Measurements from ENCODE around the gene HELZ2.

Gene HELZ2

GRCh38 chr20:63574156-63574828 is at the start of gene HELZ2:
Gene HELZ2 (minus strand): TSS chr20:63574239. CDS start chr20:63572385, 1,854 bp downstream.
- H3K4me3 ChIP-seq (ENCODE audit: low read depth, low read length) = peak within 1 kb of the TSS; percentile 70
- 0 out of 2 replicates have a peak, but pooled peaks cover 3% of the 10 kb centered on the region for H3K4me1 ChIP-seq (ENCODE audit: control insufficient read depth, insufficient read depth, low read length)
- peaks cover 0 to 3% of the 10 kb centered on the region in 2 experiments; a peak in 1 of 3 replicates for H3K36me3 ChIP-seq (ENCODE audit: control insufficient read depth in 2 of 2, insufficient read depth in 1 of 2, low read length in 2 of 2)
- ChIA-PET CTCF (interaction anchor here (0.5 to 0.9 kb wide), 5 partner anchors 22 to 546 kb away, joined by 3 to 4 read pairs (median 4); no protein-coding TSS in a partner anchor), POLR2A (interaction anchor here (0.6 to 2.0 kb wide), 14 partner anchors 9 to 480 kb away, joined by 3 to 12 read pairs (median 4); partner anchors contain the start of genes GMEB2, PPDPF, PTK6 and RTEL1)
- H3K9me3 ChIP-seq (ENCODE audit: control insufficient read depth, insufficient read depth, low read depth, low read length) = no peaks in the 10 kb centered on the region
- peak within 1 kb of the TSS; percentile 37; the same call in 1 of the 2 replicates for H3K27ac ChIP-seq (ENCODE audit: extremely low read depth, low read depth, low read length)
- TF ChIP-seq ZNF596 (tag by site-specific recombination; IDR thresholded peaks at IDR 0.05) = no peak; the same call in 1 of the 2 replicates
- no peak for TF ChIP-seq ZNF785 (tag by site-specific recombination; IDR thresholded peaks at IDR 0.05)
- no peak for TF ChIP-seq ZBTB1 (tag by site-specific recombination; IDR thresholded peaks at IDR 0.05)
- no peak for TF ChIP-seq TCF7L2 (IDR thresholded peaks at IDR 0.05; ENCODE audit: borderline replicate concordance, low read depth, low read length)
- no peak for TF ChIP-seq ZBTB44 (tag by site-specific recombination; IDR thresholded peaks at IDR 0.05)
- TF ChIP-seq PATZ1 (tag by site-specific recombination; IDR thresholded peaks at IDR 0.05) = peak; percentile 87
- TF ChIP-seq OSR2 (tag by site-specific recombination; IDR thresholded peaks at IDR 0.05) = no peak
- no peak for TF ChIP-seq ZNF146 (tag by site-specific recombination; IDR thresholded peaks at IDR 0.05)
- TF ChIP-seq ZNF530 (tag by site-specific recombination; IDR thresholded peaks at IDR 0.05; ENCODE audit: low read depth) = no peak
- TF ChIP-seq, protein P1, sequence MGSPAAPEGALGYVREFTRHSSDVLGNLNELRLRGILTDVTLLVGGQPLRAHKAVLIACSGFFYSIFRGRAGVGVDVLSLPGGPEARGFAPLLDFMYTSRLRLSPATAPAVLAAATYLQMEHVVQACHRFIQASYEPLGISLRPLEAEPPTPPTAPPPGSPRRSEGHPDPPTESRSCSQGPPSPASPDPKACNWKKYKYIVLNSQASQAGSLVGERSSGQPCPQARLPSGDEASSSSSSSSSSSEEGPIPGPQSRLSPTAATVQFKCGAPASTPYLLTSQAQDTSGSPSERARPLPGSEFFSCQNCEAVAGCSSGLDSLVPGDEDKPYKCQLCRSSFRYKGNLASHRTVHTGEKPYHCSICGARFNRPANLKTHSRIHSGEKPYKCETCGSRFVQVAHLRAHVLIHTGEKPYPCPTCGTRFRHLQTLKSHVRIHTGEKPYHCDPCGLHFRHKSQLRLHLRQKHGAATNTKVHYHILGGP (tag by site-specific recombination; IDR thresholded peaks at IDR 0.05) = no peak
- peak; percentile 45 for TF ChIP-seq GLIS1 (tag by site-specific recombination; IDR thresholded peaks at IDR 0.05)
- no peak for TF ChIP-seq ZNF214 (tag by site-specific recombination; IDR thresholded peaks at IDR 0.05; ENCODE audit: borderline replicate concordance)
- TF ChIP-seq ZBTB8A (tag by site-specific recombination; IDR thresholded peaks at IDR 0.05) = peak; percentile 57
- no peak for TF ChIP-seq MEIS1 (CRISPR knock-in tag; IDR thresholded peaks at IDR 0.05; ENCODE audit: borderline replicate concordance)
- no peak for TF ChIP-seq ZBTB49 (tag by site-specific recombination; IDR thresholded peaks at IDR 0.05; ENCODE audit: low read depth)
- peak; percentile 55; the same call in 1 of the 2 replicates for TF ChIP-seq ZIC2 (tag by site-specific recombination; IDR thresholded peaks at IDR 0.05)
- TF ChIP-seq ZNF132 (tag by site-specific recombination; IDR thresholded peaks at IDR 0.05; ENCODE audit: borderline replicate concordance) = no peak
- TF ChIP-seq ZNF16 (tag by site-specific recombination; IDR thresholded peaks at IDR 0.05; ENCODE audit: low read depth) = no peak
- TF ChIP-seq ZNF843 (tag by site-specific recombination; IDR thresholded peaks at IDR 0.05) = no peak
- TF ChIP-seq KLF7 (tag by site-specific recombination; IDR thresholded peaks at IDR 0.05; ENCODE audit: borderline replicate concordance) = peak; percentile 74; the same call in 1 of the 2 replicates
- peak; percentile 98 for TF ChIP-seq ZNF777 (tag by site-specific recombination; IDR thresholded peaks at IDR 0.05; ENCODE audit: borderline replicate concordance)
- TF ChIP-seq ZNF248 (tag by site-specific recombination; IDR thresholded peaks at IDR 0.05) = no peak
- no peak for TF ChIP-seq ZNF529 (tag by site-specific recombination; IDR thresholded peaks at IDR 0.05; ENCODE audit: insufficient replicate concordance)
- no peak for TF ChIP-seq ZNF707 (tag by site-specific recombination; IDR thresholded peaks at IDR 0.05)
- no peak for TF ChIP-seq ZNF624 (tag by site-specific recombination; IDR thresholded peaks at IDR 0.05)
- no peak for TF ChIP-seq ZNF221 (tag by site-specific recombination; IDR thresholded peaks at IDR 0.05; ENCODE audit: borderline replicate concordance)
- TF ChIP-seq ZNF521 (tag by site-specific recombination; IDR thresholded peaks at IDR 0.05) = no peak
- TF ChIP-seq HOXC10 (CRISPR knock-in tag; IDR thresholded peaks at IDR 0.05) = no peak
- TF ChIP-seq, protein P2, sequence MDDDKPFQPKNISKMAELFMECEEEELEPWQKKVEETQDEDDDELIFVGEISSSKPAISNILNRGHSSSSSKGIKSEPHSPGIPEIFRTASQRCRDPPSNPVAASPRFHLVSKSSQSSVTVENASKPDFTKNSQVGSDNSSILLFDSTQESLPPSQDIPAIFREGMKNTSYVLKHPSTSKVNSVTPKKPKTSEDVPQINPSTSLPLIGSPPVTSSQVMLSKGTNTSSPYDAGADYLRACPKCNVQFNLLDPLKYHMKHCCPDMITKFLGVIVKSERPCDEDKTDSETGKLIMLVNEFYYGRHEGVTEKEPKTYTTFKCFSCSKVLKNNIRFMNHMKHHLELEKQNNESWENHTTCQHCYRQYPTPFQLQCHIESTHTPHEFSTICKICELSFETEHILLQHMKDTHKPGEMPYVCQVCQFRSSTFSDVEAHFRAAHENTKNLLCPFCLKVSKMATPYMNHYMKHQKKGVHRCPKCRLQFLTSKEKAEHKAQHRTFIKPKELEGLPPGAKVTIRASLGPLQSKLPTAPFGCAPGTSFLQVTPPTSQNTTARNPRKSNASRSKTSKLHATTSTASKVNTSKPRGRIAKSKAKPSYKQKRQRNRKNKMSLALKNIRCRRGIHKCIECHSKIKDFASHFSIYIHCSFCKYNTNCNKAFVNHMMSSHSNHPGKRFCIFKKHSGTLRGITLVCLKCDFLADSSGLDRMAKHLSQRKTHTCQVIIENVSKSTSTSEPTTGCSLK (tag by site-specific recombination; IDR thresholded peaks at IDR 0.05) = no peak

Measured in HEK293 (cell line).